NCI-H82 (cell line): ENCODE data around the gene YDJC.
"Not testable (repeated sequence)": the region's sequence is repeated elsewhere in the genome, so short reads cannot be mapped to it uniquely, and the experiment has no call there.

ENCODE experiments used
- DNase-seq: peaks from one replicate; lab custom pipeline; 2025; lab: John Stamatoyannopoulos, UW

Gene YDJC

GRCh38 chr22:21606775-21607174, 23.0 kb downstream of the YDJC start:
- no peak for DNase-seq

GRCh38 chr22:21605887-21606564, 23.8 kb downstream of the YDJC start:
- DNase-seq = no peak

- no peak for DNase-seq
These were observed 25.8 kb downstream of the YDJC start for GRCh38 chr22:21603973-21604372.

GRCh38 chr22:21602579-21602978, 27.2 kb downstream of the YDJC start:
- no peak for DNase-seq

GRCh38 chr22:21599053-21599893, 30.5 kb downstream of the YDJC start:
- no peak for DNase-seq

GRCh38 chr22:21598302-21598701, 31.5 kb downstream of the YDJC start:
- DNase-seq = no peak

GRCh38 chr22:21596356-21597135, 33.3 kb downstream of the YDJC start:
- DNase-seq = not testable (repeated sequence)

GRCh38 chr22:21594865-21595452, 34.9 kb downstream of the YDJC start:
- DNase-seq = no peak

- DNase-seq = peak; percentile 37
These were observed 36.2 kb downstream of the YDJC start for GRCh38 chr22:21593406-21594232.

GRCh38 chr22:21592422-21592821, 37.4 kb downstream of the YDJC start:
- no peak for DNase-seq

- no peak for DNase-seq
These were observed 38.1 kb downstream of the YDJC start for GRCh38 chr22:21591695-21592094.

- no peak for DNase-seq
These were observed 38.8 kb downstream of the YDJC start for GRCh38 chr22:21590809-21591641.

- DNase-seq = no peak
These were observed 40.4 kb downstream of the YDJC start for GRCh38 chr22:21589396-21589795.

- no peak for DNase-seq
These were observed 41.8 kb downstream of the YDJC start for GRCh38 chr22:21587803-21588611.

- DNase-seq = no peak
These were observed 44.4 kb downstream of the YDJC start for GRCh38 chr22:21585389-21585788.

- DNase-seq = no peak
These were observed 46.8 kb downstream of the YDJC start for GRCh38 chr22:21582801-21583740.

GRCh38 chr22:21581009-21581713, 48.7 kb downstream of the YDJC start:
- DNase-seq = not testable (repeated sequence)

GRCh38 chr22:21580623-21581007, 49.2 kb downstream of the YDJC start:
- DNase-seq = not testable (repeated sequence)
